ENCODE data around the gene PODNL1. TPM values are rescaled to one million over a fixed set of nuclear protein-coding genes. Genes with fewer than 3 reads are reported as not detected.

Gene PODNL1
- 0.76 and 0.87 TPM in 2 replicates for total RNA-seq (2012; rRNA removed)

- H3K4me1 ChIP-seq (ENCODE audit: control insufficient read depth, insufficient read depth, low read length): peaks cover 16% of the 10 kb centered on the region
- H3K4me2 ChIP-seq (ENCODE audit: low read length): peak within 1 kb of the TSS; percentile 75
- peak within 1 kb of the TSS; percentile 39 for H3K9ac ChIP-seq (ENCODE audit: low read depth, low read length)
- H3K4me3 ChIP-seq (ENCODE audit: low read length): peak within 1 kb of the TSS; percentile 61
- no peaks in the 10 kb centered on the region for H3K9me3 ChIP-seq (replicated peaks; ENCODE audit: low read length)
- peaks cover 4% of the 10 kb centered on the region for H3K27me3 ChIP-seq (ENCODE audit: control insufficient read depth, insufficient read depth, low read length)
- H3K36me3 ChIP-seq (ENCODE audit: insufficient read depth, low read length): no peaks in the 10 kb centered on the region
These were observed at the start of gene PODNL1 for GRCh38 chr19:13938301-13939064. TSS of gene PODNL1 (minus strand) at chr19:13938417. CDS start at chr19:13938181, 236 bp downstream.

DNA sequence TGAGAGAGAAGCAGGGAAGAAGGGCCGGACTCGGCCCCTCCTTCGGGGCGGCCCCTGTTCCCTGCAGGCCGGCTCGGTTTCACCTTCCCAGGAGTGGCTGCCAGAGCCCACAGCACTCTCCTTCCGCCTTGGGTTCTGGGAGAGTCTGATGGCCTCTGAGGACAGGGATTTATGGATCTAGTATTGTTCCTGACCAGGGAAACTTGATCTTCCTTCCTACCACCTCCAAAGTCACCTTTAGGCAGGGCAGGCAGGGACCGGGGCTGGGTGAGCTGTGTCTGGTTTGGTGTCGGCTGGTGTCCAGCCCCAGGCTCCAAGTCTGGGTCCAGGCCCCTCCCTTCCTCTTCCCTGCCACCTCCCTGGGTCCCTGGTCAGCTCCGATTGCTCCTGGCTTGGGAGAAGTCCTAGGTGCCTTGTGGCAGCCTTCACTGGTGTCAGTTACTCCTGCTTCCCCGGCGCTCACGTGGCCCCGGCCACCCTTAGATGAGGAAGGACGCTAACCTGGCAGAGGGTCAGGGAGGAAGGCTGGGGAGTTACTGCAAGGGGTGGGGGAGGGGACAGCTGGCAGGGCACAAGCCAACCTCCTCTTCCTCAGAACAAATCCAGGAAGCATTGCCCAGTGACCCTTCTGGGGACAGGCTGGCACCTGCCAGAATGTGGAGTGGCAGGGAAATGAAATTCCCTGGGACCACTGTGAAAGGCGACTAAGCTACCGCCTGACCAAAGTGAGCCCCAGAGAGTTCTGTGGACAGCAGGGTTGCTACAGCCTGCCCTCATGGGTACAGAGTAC, 49.1 kb upstream of the PODNL1 start:
- Histone ChIP-seq H3K4me3 (ENCODE audit: low read length) (no peak overlapping the region), H3K4me1 (ENCODE audit: control insufficient read depth, insufficient read depth, low read length) (peaks cover 13% of the 10 kb centered on the region), H3K27me3 (ENCODE audit: control insufficient read depth, insufficient read depth, low read length) (no peaks in the 10 kb centered on the region), H3K36me3 (ENCODE audit: insufficient read depth, low read length) (peaks cover 9% of the 10 kb centered on the region), H3K9me3 (replicated peaks; ENCODE audit: low read length) (no peaks in the 10 kb centered on the region), H3K4me2 (ENCODE audit: low read length) (no peak overlapping the region), H3K9ac (ENCODE audit: low read depth, low read length) (no peak overlapping the region)

- Histone ChIP-seq H3K36me3 (ENCODE audit: insufficient read depth, low read length) (peaks cover 3% of the 10 kb centered on the region), H3K9me3 (replicated peaks; ENCODE audit: low read length) (no peaks in the 10 kb centered on the region), H3K4me1 (ENCODE audit: control insufficient read depth, insufficient read depth, low read length) (peaks cover 13% of the 10 kb centered on the region), H3K27me3 (ENCODE audit: control insufficient read depth, insufficient read depth, low read length) (no peaks in the 10 kb centered on the region), H3K4me2 (ENCODE audit: low read length) (no peak overlapping the region), H3K4me3 (ENCODE audit: low read length) (no peak overlapping the region), H3K9ac (ENCODE audit: low read depth, low read length) (no peak overlapping the region)
These were observed 48.2 kb upstream of the PODNL1 start for GRCh38 chr19:13986348-13986904.

DNA sequence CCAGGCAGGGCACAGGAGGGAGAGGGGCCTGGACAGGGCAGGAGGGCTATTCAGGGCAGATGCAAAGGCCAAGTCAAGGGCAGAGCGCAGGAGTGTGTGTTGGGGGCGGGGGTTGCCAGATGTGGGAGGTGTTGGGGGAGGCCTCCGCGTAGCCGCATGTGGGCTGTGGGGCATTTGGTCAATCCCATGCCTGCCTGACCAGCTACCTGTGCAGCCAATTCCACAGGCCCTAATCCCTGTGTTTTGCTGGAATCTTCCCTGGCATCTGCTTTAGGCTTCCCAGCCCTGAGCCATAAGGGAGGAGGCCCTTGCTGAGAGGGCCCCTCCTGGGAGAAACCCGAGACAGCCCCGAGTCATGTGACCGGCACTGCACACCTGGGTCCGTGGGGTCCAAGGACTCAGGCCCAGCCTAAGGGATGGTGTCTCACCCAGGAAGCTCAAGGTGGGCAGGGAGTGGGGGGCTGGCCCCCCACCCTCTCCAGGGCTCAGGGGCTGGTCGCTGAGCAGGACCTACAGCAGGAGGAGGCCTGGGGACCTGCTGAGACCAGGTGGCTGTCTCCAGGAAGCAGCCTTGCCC, 47.6 kb upstream of the PODNL1 start:
- peaks cover 13% of the 10 kb centered on the region for H3K4me1 ChIP-seq (ENCODE audit: control insufficient read depth, insufficient read depth, low read length)
- no peak overlapping the region for H3K9ac ChIP-seq (ENCODE audit: low read depth, low read length)
- no peaks in the 10 kb centered on the region for H3K9me3 ChIP-seq (replicated peaks; ENCODE audit: low read length)
- no peak overlapping the region for H3K4me2 ChIP-seq (ENCODE audit: low read length)
- no peaks in the 10 kb centered on the region for H3K27me3 ChIP-seq (ENCODE audit: control insufficient read depth, insufficient read depth, low read length)
- peaks cover 3% of the 10 kb centered on the region for H3K36me3 ChIP-seq (ENCODE audit: insufficient read depth, low read length)
- no peak overlapping the region for H3K4me3 ChIP-seq (ENCODE audit: low read length)

- Histone ChIP-seq H3K4me1 (ENCODE audit: control insufficient read depth, insufficient read depth, low read length) (peaks cover 13% of the 10 kb centered on the region), H3K36me3 (ENCODE audit: insufficient read depth, low read length) (peaks cover 3% of the 10 kb centered on the region), H3K9ac (ENCODE audit: low read depth, low read length) (no peak overlapping the region), H3K27me3 (ENCODE audit: control insufficient read depth, insufficient read depth, low read length) (no peaks in the 10 kb centered on the region), H3K4me3 (ENCODE audit: low read length) (no peak overlapping the region), H3K4me2 (ENCODE audit: low read length) (no peak overlapping the region), H3K9me3 (replicated peaks; ENCODE audit: low read length) (no peaks in the 10 kb centered on the region)
These were observed 46.9 kb upstream of the PODNL1 start for GRCh38 chr19:13984875-13985741.

DNA sequence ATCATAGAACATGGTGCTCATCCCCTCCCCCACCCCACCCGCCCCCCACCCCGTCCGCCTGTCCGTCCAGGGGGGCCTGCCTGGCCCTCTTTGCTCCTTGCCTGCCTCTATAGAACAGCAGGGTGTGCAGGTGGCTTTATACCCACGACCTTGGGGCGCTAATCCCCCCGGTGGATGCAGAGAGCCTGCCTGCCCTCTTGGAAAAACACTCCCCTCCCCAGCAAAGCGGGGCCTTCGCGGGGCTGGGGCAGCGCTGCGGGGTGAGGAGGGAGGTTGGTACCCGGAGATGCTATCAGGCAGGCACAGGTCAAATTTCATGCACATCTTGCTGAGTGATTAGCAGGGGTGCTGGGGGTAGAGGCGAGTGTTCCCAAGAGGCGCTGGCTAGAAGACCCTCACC, 46.0 kb upstream of the PODNL1 start:
- Histone ChIP-seq H3K36me3 (ENCODE audit: insufficient read depth, low read length) (peaks cover 3% of the 10 kb centered on the region), H3K4me2 (ENCODE audit: low read length) (no peak overlapping the region), H3K9me3 (replicated peaks; ENCODE audit: low read length) (no peaks in the 10 kb centered on the region), H3K4me3 (ENCODE audit: low read length) (no peak overlapping the region), H3K4me1 (ENCODE audit: control insufficient read depth, insufficient read depth, low read length) (peaks cover 13% of the 10 kb centered on the region), H3K27me3 (ENCODE audit: control insufficient read depth, insufficient read depth, low read length) (no peaks in the 10 kb centered on the region), H3K9ac (ENCODE audit: low read depth, low read length) (no peak overlapping the region)

DNA sequence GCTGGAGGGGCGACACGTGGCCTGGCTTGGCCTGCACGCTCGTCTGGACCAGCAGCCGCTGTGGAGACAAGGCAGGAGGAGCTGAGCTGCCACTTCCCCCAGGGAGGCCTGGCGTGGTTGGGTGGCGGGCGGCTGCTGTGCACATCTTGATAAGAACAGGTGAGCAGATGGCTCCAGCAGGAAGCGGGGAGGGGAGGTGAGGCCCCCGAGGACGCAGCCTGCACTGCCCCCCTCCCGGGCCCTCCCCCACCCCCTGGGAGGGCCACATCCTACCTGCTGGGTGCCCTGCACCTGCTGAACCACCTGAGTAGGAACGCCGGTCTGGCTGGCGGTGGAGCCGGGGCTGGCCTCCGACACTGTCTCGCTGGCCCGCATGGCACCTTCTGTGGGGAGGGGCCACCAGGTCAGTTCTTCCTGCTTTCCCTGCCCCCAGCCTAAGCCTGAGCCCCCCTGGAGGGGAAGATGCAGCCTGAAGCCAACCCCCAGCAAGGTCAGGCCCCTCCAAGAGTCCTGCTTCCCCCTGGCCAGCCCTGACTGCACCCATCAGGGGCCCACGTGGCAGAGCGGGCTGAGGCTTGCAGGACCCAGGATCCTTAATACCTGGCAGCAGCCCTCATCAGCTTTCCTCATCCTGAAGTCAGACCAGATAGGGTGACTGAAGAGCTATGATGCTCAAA, 45.1 kb upstream of the PODNL1 start:
- no peak overlapping the region for H3K4me2 ChIP-seq (ENCODE audit: low read length)
- no peak overlapping the region for H3K4me3 ChIP-seq (ENCODE audit: low read length)
- H3K27me3 ChIP-seq (ENCODE audit: control insufficient read depth, insufficient read depth, low read length): no peaks in the 10 kb centered on the region
- H3K4me1 ChIP-seq (ENCODE audit: control insufficient read depth, insufficient read depth, low read length): peaks cover 13% of the 10 kb centered on the region
- H3K9me3 ChIP-seq (replicated peaks; ENCODE audit: low read length): no peaks in the 10 kb centered on the region
- H3K36me3 ChIP-seq (ENCODE audit: insufficient read depth, low read length): peaks cover 3% of the 10 kb centered on the region
- H3K9ac ChIP-seq (ENCODE audit: low read depth, low read length): no peak overlapping the region

- no peak overlapping the region for H3K4me2 ChIP-seq (ENCODE audit: low read length)
- no peaks in the 10 kb centered on the region for H3K27me3 ChIP-seq (ENCODE audit: control insufficient read depth, insufficient read depth, low read length)
- H3K9me3 ChIP-seq (replicated peaks; ENCODE audit: low read length): no peaks in the 10 kb centered on the region
- H3K9ac ChIP-seq (ENCODE audit: low read depth, low read length): no peak overlapping the region
- H3K4me1 ChIP-seq (ENCODE audit: control insufficient read depth, insufficient read depth, low read length): peaks cover 13% of the 10 kb centered on the region
- H3K4me3 ChIP-seq (ENCODE audit: low read length): no peak overlapping the region
- H3K36me3 ChIP-seq (ENCODE audit: insufficient read depth, low read length): peaks cover 3% of the 10 kb centered on the region
These were observed 44.6 kb upstream of the PODNL1 start for GRCh38 chr19:13982773-13983172.

GRCh38 chr19:13981988-13982501, 43.8 kb upstream of the PODNL1 start:
- no peak overlapping the region for H3K4me3 ChIP-seq (ENCODE audit: low read length)
- H3K4me1 ChIP-seq (ENCODE audit: control insufficient read depth, insufficient read depth, low read length): peaks cover 9% of the 10 kb centered on the region
- no peak overlapping the region for H3K9ac ChIP-seq (ENCODE audit: low read depth, low read length)
- no peaks in the 10 kb centered on the region for H3K27me3 ChIP-seq (ENCODE audit: control insufficient read depth, insufficient read depth, low read length)
- no peak overlapping the region for H3K4me2 ChIP-seq (ENCODE audit: low read length)
- no peaks in the 10 kb centered on the region for H3K9me3 ChIP-seq (replicated peaks; ENCODE audit: low read length)
- peaks cover 3% of the 10 kb centered on the region for H3K36me3 ChIP-seq (ENCODE audit: insufficient read depth, low read length)

DNA sequence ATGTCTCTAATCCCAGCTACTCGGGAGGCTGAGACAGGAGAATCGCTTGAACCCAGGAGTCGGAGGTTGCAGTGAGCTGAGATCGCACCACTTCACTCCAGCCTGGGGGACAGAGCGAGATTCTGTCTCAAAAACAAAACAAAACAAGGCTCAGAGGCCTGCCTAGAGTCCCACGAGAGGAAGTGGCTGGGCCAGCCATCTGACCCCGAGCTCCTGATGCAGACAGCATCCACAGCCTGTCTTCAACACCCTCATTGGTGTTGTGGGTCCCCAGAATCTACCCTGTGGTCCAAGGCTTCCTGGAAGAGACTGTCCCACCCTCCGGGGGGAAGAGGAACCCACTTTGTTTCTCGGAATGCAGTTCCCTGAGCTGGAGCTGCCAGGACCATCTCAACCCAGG, 43.2 kb upstream of the PODNL1 start:
- no peaks in the 10 kb centered on the region for H3K9me3 ChIP-seq (replicated peaks; ENCODE audit: low read length)
- H3K9ac ChIP-seq (ENCODE audit: low read depth, low read length): no peak overlapping the region
- H3K4me3 ChIP-seq (ENCODE audit: low read length): no peak overlapping the region
- no peaks in the 10 kb centered on the region for H3K27me3 ChIP-seq (ENCODE audit: control insufficient read depth, insufficient read depth, low read length)
- H3K4me2 ChIP-seq (ENCODE audit: low read length): no peak overlapping the region
- H3K4me1 ChIP-seq (ENCODE audit: control insufficient read depth, insufficient read depth, low read length): peaks cover 4% of the 10 kb centered on the region
- peaks cover 3% of the 10 kb centered on the region for H3K36me3 ChIP-seq (ENCODE audit: insufficient read depth, low read length)

Data from skeletal muscle satellite cell (primary cell).